WI38 (cell line): Measurements from ENCODE around the gene BRD7.

Experiments used
- H3K4me3 ChIP-seq: 2 replicates; pipeline ENCODE4 v1.5.1; 2011; ENCODE audit warnings: low read depth, mild to moderate bottlenecking, control low read depth, low read length
- TF ChIP-seq, protein P1 (sequence below): IDR thresholded peaks from 2 replicates; pipeline ENCODE4 v1.5.1; 2012; ENCODE audit warnings: low read depth, mild to moderate bottlenecking, control low read depth, low read length

The BRD7 gene

DNA sequence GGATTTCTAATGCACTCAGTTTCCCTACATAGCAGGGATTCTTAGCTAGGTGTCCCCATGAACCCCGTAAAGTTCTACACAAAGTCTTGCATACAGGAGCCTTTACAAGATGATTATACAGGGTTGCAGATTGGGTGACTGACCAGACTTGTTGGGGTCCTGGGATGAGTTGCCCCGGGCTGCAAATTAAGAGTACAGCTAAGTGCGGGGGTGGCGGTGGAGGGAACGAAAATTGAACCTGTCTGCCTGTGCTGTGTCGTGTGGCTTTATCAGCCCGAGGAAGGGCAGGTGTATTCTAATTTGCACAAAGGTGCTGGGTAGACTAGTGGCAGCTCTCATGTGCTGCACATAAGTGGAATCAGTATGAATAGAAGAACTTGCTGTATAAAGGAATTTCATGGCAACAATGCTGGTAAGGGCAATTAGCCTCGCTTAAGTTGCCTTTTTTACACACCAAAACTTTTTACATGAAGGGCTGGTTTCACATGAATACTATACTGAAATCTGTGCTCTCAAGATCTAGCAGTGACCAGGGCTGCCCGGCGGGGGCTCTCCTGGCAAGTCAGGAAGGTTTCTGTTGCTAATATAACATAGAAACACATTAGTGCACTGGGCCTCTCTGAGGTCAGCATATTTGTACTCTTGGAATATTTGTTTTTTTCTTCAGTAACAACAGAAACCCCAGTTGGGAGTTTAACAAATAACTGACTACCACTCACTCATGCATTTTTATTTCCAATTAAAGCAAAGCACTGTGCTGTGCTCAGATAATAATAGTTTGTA, 51.7 kb downstream of the BRD7 start:
- TF ChIP-seq, protein P1, sequence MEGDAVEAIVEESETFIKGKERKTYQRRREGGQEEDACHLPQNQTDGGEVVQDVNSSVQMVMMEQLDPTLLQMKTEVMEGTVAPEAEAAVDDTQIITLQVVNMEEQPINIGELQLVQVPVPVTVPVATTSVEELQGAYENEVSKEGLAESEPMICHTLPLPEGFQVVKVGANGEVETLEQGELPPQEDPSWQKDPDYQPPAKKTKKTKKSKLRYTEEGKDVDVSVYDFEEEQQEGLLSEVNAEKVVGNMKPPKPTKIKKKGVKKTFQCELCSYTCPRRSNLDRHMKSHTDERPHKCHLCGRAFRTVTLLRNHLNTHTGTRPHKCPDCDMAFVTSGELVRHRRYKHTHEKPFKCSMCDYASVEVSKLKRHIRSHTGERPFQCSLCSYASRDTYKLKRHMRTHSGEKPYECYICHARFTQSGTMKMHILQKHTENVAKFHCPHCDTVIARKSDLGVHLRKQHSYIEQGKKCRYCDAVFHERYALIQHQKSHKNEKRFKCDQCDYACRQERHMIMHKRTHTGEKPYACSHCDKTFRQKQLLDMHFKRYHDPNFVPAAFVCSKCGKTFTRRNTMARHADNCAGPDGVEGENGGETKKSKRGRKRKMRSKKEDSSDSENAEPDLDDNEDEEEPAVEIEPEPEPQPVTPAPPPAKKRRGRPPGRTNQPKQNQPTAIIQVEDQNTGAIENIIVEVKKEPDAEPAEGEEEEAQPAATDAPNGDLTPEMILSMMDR, result no peak
- H3K4me3 ChIP-seq, result no peak overlapping the region

GRCh38 chr16:50316102-50316847, 52.5 kb downstream of the BRD7 start:
- TF ChIP-seq, protein P1, result no peak
- H3K4me3 ChIP-seq, result no peak overlapping the region

GRCh38 chr16:50315346-50315997, 53.3 kb downstream of the BRD7 start:
- no peak overlapping the region for H3K4me3 ChIP-seq
- TF ChIP-seq, protein P1, result no peak

- TF ChIP-seq, protein P1, result no peak
These were observed 54.1 kb downstream of the BRD7 start for GRCh38 chr16:50314665-50315064.

DNA sequence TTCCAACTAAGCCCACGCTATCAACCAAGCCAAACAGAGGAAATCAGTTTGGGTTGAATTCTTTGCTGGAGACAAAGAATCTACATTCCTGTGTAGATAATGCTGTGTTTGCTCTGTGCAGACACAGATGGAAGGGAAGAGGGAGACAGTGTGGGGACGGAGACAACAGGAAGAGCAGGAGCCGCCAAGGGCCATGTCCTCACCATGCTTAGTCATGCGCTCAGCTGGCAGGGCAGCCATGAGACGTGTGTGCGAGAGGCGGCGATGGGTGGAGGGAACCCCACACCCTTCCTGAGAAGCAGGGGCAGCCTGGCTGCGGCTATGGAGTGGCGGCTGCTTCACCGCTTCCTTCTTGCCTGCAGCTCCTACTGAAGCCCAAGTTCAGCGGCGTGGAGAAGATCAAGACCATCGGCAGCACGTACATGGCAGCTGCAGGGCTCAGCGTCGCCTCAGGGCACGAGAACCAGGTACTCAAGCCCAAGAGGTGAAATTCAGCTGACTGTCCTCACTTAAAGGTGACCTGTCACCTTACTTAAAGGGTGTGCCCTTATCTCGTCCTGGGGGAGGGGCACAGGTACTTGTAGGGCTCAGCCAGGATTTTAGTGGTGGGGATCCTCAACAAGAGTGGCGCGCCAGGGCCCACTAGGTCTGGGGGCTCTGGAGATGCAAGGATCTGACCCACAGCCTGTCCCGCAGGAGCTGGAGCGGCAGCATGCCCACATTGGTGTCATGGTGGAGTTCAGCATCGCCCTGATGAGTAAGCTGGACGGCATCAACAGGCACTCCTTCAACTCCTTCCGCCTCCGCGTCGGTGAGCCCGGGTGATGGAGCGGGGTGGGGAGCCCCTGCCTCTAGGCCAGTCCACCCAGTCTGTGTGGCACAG, 55.0 kb downstream of the BRD7 start:
- TF ChIP-seq, protein P1, result no peak
- no peak overlapping the region for H3K4me3 ChIP-seq

More at GRCh38 chr16:50314665-50315064, 54.1 kb downstream of the BRD7 start:
- no peak overlapping the region for H3K4me3 ChIP-seq

DNA sequence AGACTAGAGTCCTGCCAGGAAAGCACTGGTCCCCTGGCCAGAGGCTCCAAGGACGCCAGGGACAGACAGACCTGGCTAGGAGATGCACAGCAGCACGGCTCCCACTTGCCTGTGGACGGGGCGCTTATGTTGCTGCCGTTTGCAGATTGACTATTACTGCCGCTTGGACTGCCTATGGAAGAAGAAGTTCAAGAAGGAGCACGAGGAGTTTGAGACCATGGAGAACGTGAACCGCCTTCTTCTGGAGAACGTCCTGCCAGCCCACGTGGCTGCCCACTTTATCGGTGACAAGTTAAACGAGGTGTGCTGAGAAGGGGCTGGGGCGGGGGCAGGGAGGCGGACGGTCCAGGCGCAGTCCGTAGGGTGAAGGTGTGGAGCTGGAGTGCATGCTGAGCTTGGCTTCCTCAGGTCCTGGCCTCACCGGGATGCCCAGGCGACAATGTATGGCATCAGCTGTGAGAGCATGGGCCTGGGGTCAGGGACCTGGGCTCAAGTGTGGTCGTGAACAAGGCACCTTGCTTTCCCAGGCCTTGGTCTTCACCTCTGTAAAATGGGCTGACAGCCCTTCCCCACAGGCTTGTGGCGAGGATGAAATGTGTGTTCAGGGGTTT, 56.8 kb downstream of the BRD7 start:
- H3K4me3 ChIP-seq, result no peak overlapping the region
- TF ChIP-seq, protein P1, result no peak
